Loucy (cell line): Measurements from ENCODE around the gene GFRA1.

Experiments
- H2AFZ ChIP-seq: fragments of 200-600 bp; sonication (generic); 2 replicates; pipeline ENCODE4 v1.6.0; 2016; ENCODE audit warnings: antibody characterized with exemption, mild to moderate bottlenecking, low read length, moderate library complexity
- H3F3A ChIP-seq: fragments of 200-600 bp; 2 replicates; pipeline ENCODE4 v1.6.0; 2016; ENCODE audit warnings: antibody characterized with exemption, low read depth, mild to moderate bottlenecking
- H3K27me3 ChIP-seq: fragments of 200-600 bp; sonication (generic); 2 replicates; pipeline ENCODE4 v1.6.1; 2014; ENCODE audit warnings: low read length, mild to moderate bottlenecking; ENCODE audit not compliant: insufficient read depth, poor library complexity, severe bottlenecking
- H3K36me3 ChIP-seq: fragments of 200-600 bp; sonication (generic); 2 replicates; pipeline ENCODE4 v1.6.1; 2016; ENCODE audit warnings: low read length; ENCODE audit not compliant: insufficient read depth
- H3K4me1 ChIP-seq: fragments of 200-600 bp; sonication (generic); 2 replicates; pipeline ENCODE4 v1.5.1; 2014; ENCODE audit warnings: low read length, mild to moderate bottlenecking; ENCODE audit not compliant: insufficient read depth, poor library complexity, severe bottlenecking
- H3K4me2 ChIP-seq: fragments of 200-600 bp; sonication (generic); 2 replicates; pipeline ENCODE4 v1.6.0; 2014; ENCODE audit warnings: antibody characterized with exemption, low read length, low read depth, mild to moderate bottlenecking; ENCODE audit not compliant: poor library complexity, severe bottlenecking
- H3K4me3 ChIP-seq: fragments of 200-600 bp; sonication (generic); 2 replicates; pipeline ENCODE4 v1.5.1; 2014; ENCODE audit warnings: low read length, mild to moderate bottlenecking, mixed read lengths; ENCODE audit not compliant: poor library complexity, severe bottlenecking
- H3K79me2 ChIP-seq: fragments of 200-600 bp; sonication (generic); 2 replicates; pipeline ENCODE4 v1.6.1; 2014; ENCODE audit warnings: low read length; ENCODE audit not compliant: insufficient read depth
- H3K9ac ChIP-seq: fragments of 200-600 bp; sonication (generic); 2 replicates; pipeline ENCODE4 v1.6.0; 2014; ENCODE audit warnings: mild to moderate bottlenecking, low read depth, low read length, moderate library complexity; ENCODE audit not compliant: poor library complexity, severe bottlenecking
- H3K9me2 ChIP-seq: fragments of 200-600 bp; sonication (generic); replicated peaks from 2 replicates; pipeline ENCODE4 v1.6.1; 2016; ENCODE audit warnings: low read depth, low read length, mixed read lengths
- H3K9me3 ChIP-seq: fragments of 200-600 bp; sonication (generic); 2 replicates; pipeline ENCODE4 v1.6.1; 2014; ENCODE audit warnings: mild to moderate bottlenecking, antibody characterized with exemption, low read length, low read depth; ENCODE audit not compliant: insufficient read depth
- H4K20me1 ChIP-seq: fragments of 200-600 bp; sonication (generic); 2 replicates; pipeline ENCODE4 v1.6.0; 2014; ENCODE audit warnings: antibody characterized with exemption, low read length, mild to moderate bottlenecking; ENCODE audit not compliant: insufficient read depth, poor library complexity, severe bottlenecking
- EZH2phosphoT487 ChIP-seq: fragments of 200-600 bp; IDR thresholded peaks from 2 replicates; pipeline ENCODE4 v1.6.1; 2018; ENCODE audit warnings: antibody characterized with exemption, mild to moderate bottlenecking, moderate library complexity, borderline replicate concordance
- TF ChIP-seq, protein P1 (sequence below): fragments of 200-600 bp; sonication (generic); conservative IDR thresholded peaks from 2 replicates; pipeline ENCODE4 v1.5.1; 2014; ENCODE audit warnings: mild to moderate bottlenecking, antibody characterized with exemption, low read length

Gene GFRA1

DNA sequence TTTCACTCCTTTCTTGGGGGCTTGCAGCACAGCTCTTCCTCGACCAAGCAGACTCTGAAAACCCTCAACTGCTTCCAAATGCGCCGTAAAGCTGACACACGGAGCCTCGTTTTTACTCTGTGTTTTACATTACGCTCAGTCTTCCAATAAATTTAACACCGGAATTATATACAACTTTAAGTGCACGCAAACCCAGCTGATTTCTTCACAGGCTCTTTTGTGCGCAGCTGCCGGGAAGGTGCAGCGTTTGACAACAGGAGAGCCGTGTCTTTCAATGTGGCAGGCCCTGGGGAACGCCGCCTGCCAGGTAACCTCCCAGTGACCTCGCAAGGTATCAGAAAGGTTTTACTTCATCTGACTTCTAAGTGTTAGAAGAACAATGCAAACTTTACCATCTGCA is 35.0 kb downstream of the GFRA1 start:
- no peak overlapping the region for H3K4me3 ChIP-seq
- H3K9ac ChIP-seq: no peak overlapping the region
- no peaks in the 10 kb centered on the region for H4K20me1 ChIP-seq
- H3F3A ChIP-seq: no peaks in the 10 kb centered on the region
- H3K27me3 ChIP-seq: no peaks in the 10 kb centered on the region
- H3K4me1 ChIP-seq: peaks cover 25% of the 10 kb centered on the region
- H3K4me2 ChIP-seq: no peak overlapping the region
- peaks cover 10% of the 10 kb centered on the region; the same call in 1 of the 2 replicates for H3K36me3 ChIP-seq
- 0 out of 2 replicates have a peak, but pooled peaks cover 3% of the 10 kb centered on the region for H3K9me3 ChIP-seq
- no peak for TF ChIP-seq EZH2phosphoT487
- TF ChIP-seq, protein P1, sequence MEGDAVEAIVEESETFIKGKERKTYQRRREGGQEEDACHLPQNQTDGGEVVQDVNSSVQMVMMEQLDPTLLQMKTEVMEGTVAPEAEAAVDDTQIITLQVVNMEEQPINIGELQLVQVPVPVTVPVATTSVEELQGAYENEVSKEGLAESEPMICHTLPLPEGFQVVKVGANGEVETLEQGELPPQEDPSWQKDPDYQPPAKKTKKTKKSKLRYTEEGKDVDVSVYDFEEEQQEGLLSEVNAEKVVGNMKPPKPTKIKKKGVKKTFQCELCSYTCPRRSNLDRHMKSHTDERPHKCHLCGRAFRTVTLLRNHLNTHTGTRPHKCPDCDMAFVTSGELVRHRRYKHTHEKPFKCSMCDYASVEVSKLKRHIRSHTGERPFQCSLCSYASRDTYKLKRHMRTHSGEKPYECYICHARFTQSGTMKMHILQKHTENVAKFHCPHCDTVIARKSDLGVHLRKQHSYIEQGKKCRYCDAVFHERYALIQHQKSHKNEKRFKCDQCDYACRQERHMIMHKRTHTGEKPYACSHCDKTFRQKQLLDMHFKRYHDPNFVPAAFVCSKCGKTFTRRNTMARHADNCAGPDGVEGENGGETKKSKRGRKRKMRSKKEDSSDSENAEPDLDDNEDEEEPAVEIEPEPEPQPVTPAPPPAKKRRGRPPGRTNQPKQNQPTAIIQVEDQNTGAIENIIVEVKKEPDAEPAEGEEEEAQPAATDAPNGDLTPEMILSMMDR: no peak
- peaks cover 87% of the 10 kb centered on the region for H3K79me2 ChIP-seq
- H2AFZ ChIP-seq: no peak overlapping the region
- H3K9me2 ChIP-seq: no peaks in the 10 kb centered on the region

DNA sequence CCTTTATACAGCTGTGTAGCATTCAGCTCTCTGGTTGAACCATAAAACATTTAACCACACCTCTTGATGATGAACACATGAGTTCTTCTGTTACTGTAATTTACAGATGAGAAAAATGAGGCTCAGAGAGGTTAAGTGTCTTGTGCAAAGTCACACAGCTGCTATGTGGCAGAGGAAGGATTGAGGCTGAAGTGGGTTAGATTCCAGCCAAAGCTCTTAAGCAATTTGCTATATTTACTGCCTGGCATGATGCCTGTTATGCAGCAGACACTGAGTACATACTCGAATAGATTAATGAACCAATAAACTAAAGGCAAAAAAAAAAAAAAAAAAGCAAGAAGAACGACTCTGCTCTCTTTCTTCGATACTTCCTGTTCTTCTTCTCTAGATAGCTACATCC is 35.7 kb downstream of the GFRA1 start:
- no peaks in the 10 kb centered on the region for H4K20me1 ChIP-seq
- TF ChIP-seq EZH2phosphoT487: no peak
- TF ChIP-seq, protein P1: no peak
- 0 out of 2 replicates have a peak, but pooled peaks cover 3% of the 10 kb centered on the region for H3K9me3 ChIP-seq
- peaks cover 10% of the 10 kb centered on the region; the same call in 1 of the 2 replicates for H3K36me3 ChIP-seq
- no peak overlapping the region for H3K4me3 ChIP-seq
- H3K79me2 ChIP-seq: peaks cover 88% of the 10 kb centered on the region
- H3K4me1 ChIP-seq: peaks cover 25% of the 10 kb centered on the region
- no peaks in the 10 kb centered on the region for H3K27me3 ChIP-seq
- H2AFZ ChIP-seq: no peak overlapping the region
- H3K9me2 ChIP-seq: no peaks in the 10 kb centered on the region
- no peaks in the 10 kb centered on the region for H3F3A ChIP-seq
- H3K4me2 ChIP-seq: peak overlapping the region; percentile 0
- H3K9ac ChIP-seq: no peak overlapping the region

DNA sequence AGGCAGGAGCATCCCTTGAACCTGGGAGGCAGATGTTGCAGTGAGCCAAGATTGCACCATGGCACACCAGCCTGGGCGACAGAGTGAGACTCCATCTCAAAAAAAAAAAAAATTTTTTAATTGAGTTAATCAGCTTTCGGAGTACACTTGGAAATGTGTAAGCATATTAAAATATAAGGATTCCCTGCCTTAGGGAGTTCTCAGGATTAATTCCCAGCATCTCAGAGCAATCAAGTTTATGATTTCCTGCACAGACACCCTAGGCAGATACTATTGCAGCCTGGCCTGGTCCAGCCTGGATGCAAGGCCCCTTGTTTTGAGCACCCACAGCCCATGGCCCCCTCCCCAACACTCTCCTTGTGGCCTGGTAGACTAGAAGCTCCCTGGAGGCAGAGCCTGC is 39.8 kb downstream of the GFRA1 start:
- Histone ChIP-seq H3F3A (no peaks in the 10 kb centered on the region), H3K4me1 (peaks cover 25% of the 10 kb centered on the region), H3K36me3 (peaks cover 18% of the 10 kb centered on the region; the same call in 1 of the 2 replicates), H3K79me2 (peaks cover 70% of the 10 kb centered on the region; the same call in 1 of the 2 replicates), H3K4me3 (no peak overlapping the region), H3K9me3 (0 out of 2 replicates have a peak, but pooled peaks cover 3% of the 10 kb centered on the region), H4K20me1 (no peaks in the 10 kb centered on the region), H2AFZ (no peak overlapping the region), H3K27me3 (no peaks in the 10 kb centered on the region), H3K9me2 (no peaks in the 10 kb centered on the region), H3K4me2 (no peak overlapping the region), H3K9ac (no peak overlapping the region)
- TF ChIP-seq EZH2phosphoT487: no peak
- TF ChIP-seq, protein P1: no peak
